H9 (cell line): ENCODE data around the gene SESTD1. TPM values are rescaled to one million over a fixed set of nuclear protein-coding genes. Genes with fewer than 3 reads are reported as not detected.

ENCODE experiments used
- DNase-seq: peaks from one replicate; pipeline ENCODE4 v3.0.0-alpha.2; 2017
- H2AFZ ChIP-seq: one replicate; pipeline ENCODE4 v1.6.1; 2013; ENCODE audit warnings: mild to moderate bottlenecking, low read length, control low read depth, moderate library complexity
- H2AK5ac ChIP-seq: 2 replicates; pipeline ENCODE4 v1.6.1; 2013; ENCODE audit warnings: low read length, control low read depth, mixed read lengths; ENCODE audit not compliant: insufficient read length
- H2BK120ac ChIP-seq: one replicate; pipeline ENCODE4 v1.6.1; 2013; ENCODE audit warnings: low read depth, mild to moderate bottlenecking, low read length, control low read depth, inconsistent platforms; ENCODE audit not compliant: poor library complexity, severe bottlenecking
- H2BK12ac ChIP-seq: 2 replicates; pipeline ENCODE4 v1.6.1; 2013; ENCODE audit warnings: low read length, control low read depth, mixed read lengths, low read depth; ENCODE audit not compliant: insufficient read length
- H2BK15ac ChIP-seq: 2 replicates; pipeline ENCODE4 v1.6.1; 2013; ENCODE audit warnings: low read depth, low read length, control low read depth
- H2BK20ac ChIP-seq: one replicate; pipeline ENCODE4 v1.6.1; 2013; ENCODE audit warnings: low read depth, mild to moderate bottlenecking, low read length, control low read depth, inconsistent platforms; ENCODE audit not compliant: poor library complexity, severe bottlenecking
- H2BK5ac ChIP-seq: 2 replicates; pipeline ENCODE4 v1.6.1; 2013; ENCODE audit warnings: low read length, control low read depth, mixed read lengths; ENCODE audit not compliant: insufficient read length
- H3K14ac ChIP-seq: 2 replicates; pipeline ENCODE4 v1.6.1; 2013; ENCODE audit warnings: low read length, control low read depth; ENCODE audit not compliant: insufficient read depth
- H3K18ac ChIP-seq: 2 replicates; pipeline ENCODE4 v1.6.1; 2013; ENCODE audit warnings: low read depth, mild to moderate bottlenecking, mixed read lengths, low read length, control low read depth; ENCODE audit not compliant: insufficient read length
- H3K23ac ChIP-seq: 2 replicates; pipeline ENCODE4 v1.6.1; 2013; ENCODE audit warnings: low read length, control low read depth, mixed read lengths, low read depth; ENCODE audit not compliant: insufficient read length
- H3K23me2 ChIP-seq: 2 replicates; pipeline ENCODE4 v1.6.1; 2013; ENCODE audit warnings: low read depth, mild to moderate bottlenecking, mixed read lengths, low read length, control low read depth; ENCODE audit not compliant: insufficient read length, poor library complexity, severe bottlenecking
- H3K27ac ChIP-seq: 2 replicates; pipeline ENCODE4 v1.5.1; 2013; ENCODE audit warnings: low read length, control low read depth, mixed read lengths, low read depth; ENCODE audit not compliant: insufficient read length
- H3K27me3 ChIP-seq: 2 replicates; pipeline ENCODE4 v1.6.1; 2013; ENCODE audit warnings: low read length, control low read depth, inconsistent platforms; ENCODE audit not compliant: insufficient read depth
- H3K4ac ChIP-seq: 2 replicates; pipeline ENCODE4 v1.6.1; 2013; ENCODE audit warnings: low read depth, mild to moderate bottlenecking, control low read depth, inconsistent platforms, low read length, moderate library complexity
- H3K4me1 ChIP-seq: 2 replicates; pipeline ENCODE4 v1.6.1; 2013; ENCODE audit warnings: low read length, control low read depth, inconsistent platforms; ENCODE audit not compliant: insufficient read depth
- H3K4me2 ChIP-seq: 2 replicates; pipeline ENCODE4 v1.6.1; 2013; ENCODE audit warnings: low read length, control low read depth, mixed read lengths; ENCODE audit not compliant: insufficient read length, insufficient read depth
- H3K56ac ChIP-seq: 2 replicates; pipeline ENCODE4 v1.6.1; 2013; ENCODE audit warnings: low read depth, mild to moderate bottlenecking, mixed read lengths, low read length, control low read depth; ENCODE audit not compliant: insufficient read length
- H3K79me1 ChIP-seq: 2 replicates; pipeline ENCODE4 v1.6.1; 2013; ENCODE audit warnings: low read depth, mild to moderate bottlenecking, moderate library complexity, low read length, control low read depth, inconsistent platforms; ENCODE audit not compliant: insufficient read depth, poor library complexity, severe bottlenecking
- H3K79me2 ChIP-seq: 2 replicates; pipeline ENCODE4 v1.6.1; 2013; ENCODE audit warnings: low read length, control low read depth, inconsistent platforms; ENCODE audit not compliant: insufficient read depth
- H3K9ac ChIP-seq: 2 replicates; pipeline ENCODE4 v1.6.1; 2013; ENCODE audit warnings: low read length, control low read depth, mixed read lengths; ENCODE audit not compliant: insufficient read length; ENCODE audit errors: extremely low read depth
- H3K9me3 ChIP-seq: one replicate; pipeline ENCODE4 v1.6.1; 2013; ENCODE audit warnings: low read depth, low read length, inconsistent platforms; ENCODE audit not compliant: control insufficient read depth
- H3T11ph ChIP-seq: one replicate; pipeline ENCODE4 v1.6.1; 2013; ENCODE audit warnings: mild to moderate bottlenecking, low read length, control low read depth, inconsistent platforms
- H4K20me1 ChIP-seq: one replicate; pipeline ENCODE4 v1.6.1; 2013; ENCODE audit not compliant: control insufficient read depth, insufficient read length, insufficient read depth
- H4K5ac ChIP-seq: 2 replicates; pipeline ENCODE4 v1.6.1; 2013; ENCODE audit warnings: low read depth, mild to moderate bottlenecking, mixed read lengths, low read length, control low read depth; ENCODE audit not compliant: insufficient read length
- H4K8ac ChIP-seq: replicated peaks from 2 replicates; pipeline ENCODE4 v1.6.1; 2013; ENCODE audit warnings: low read length, control low read depth, mixed read lengths, low read depth; ENCODE audit not compliant: insufficient read length
- H4K91ac ChIP-seq: 2 replicates; pipeline ENCODE4 v1.6.1; 2013; ENCODE audit warnings: low read depth, mild to moderate bottlenecking, moderate library complexity, mixed read lengths, low read length, control low read depth; ENCODE audit not compliant: insufficient read length
- H3K27ac Mint-ChIP-seq, 3 experiments: 2 replicates in 2 of 3; 3 replicates in 1 of 3; pipeline ENCODE4 v1.8.0; 2020 to 2021; ENCODE audit warnings: mixed read lengths in 3 of 3, mild to moderate bottlenecking in 1 of 3, moderate library complexity in 1 of 3
- H3K27me3 Mint-ChIP-seq: 2 replicates; pipeline ENCODE4 v1.8.0; 2021; ENCODE audit warnings: low read depth, mild to moderate bottlenecking, moderate library complexity, mixed read lengths
- H3K36me3 Mint-ChIP-seq, 3 experiments: 2 replicates in 2 of 3; 3 replicates in 1 of 3; pipeline ENCODE4 v1.8.0; 2020 to 2021; ENCODE audit warnings: low read depth in 3 of 3, mixed read lengths in 3 of 3; ENCODE audit not compliant: insufficient read depth in 1 of 3
- H3K4me1 Mint-ChIP-seq, 2 experiments: 2 replicates each; pipeline ENCODE4 v1.8.0; 2020; ENCODE audit warnings: mixed read lengths in 2 of 2
- H3K4me3 Mint-ChIP-seq, 2 experiments: 2 replicates in 1 of 2; 3 replicates in 1 of 2; pipeline ENCODE4 v1.8.0; 2020 to 2021; ENCODE audit warnings: mild to moderate bottlenecking in 2 of 2, mixed read lengths in 2 of 2, moderate library complexity in 1 of 2
- H3K9me3 Mint-ChIP-seq, 2 experiments: 2 replicates in 1 of 2; 3 replicates in 1 of 2; pipeline ENCODE4 v1.8.0; 2020; ENCODE audit warnings: mild to moderate bottlenecking in 2 of 2, mixed read lengths in 2 of 2, moderate library complexity in 1 of 2
- CTCF ChIP-seq: fragments of 200-600 bp; sonication (generic); conservative IDR thresholded peaks from 3 replicates; pipeline ENCODE4 v1.8.0; 2021; ENCODE audit warnings: antibody characterized with exemption, mild to moderate bottlenecking
- WGBS: extraction: QIAGEN DNeasy Blood & Tissue Kit; methylation state at CpG from one replicate; pipeline ENCODE4 v1.1.7; 2013; ENCODE audit warnings: missing lambda C conversion rate, low lambda C conversion rate, mixed read lengths; ENCODE audit not compliant: insufficient read length; ENCODE audit errors: extremely low coverage; 5-methylcytosine and 5-hydroxymethylcytosine counted together
- total RNA-seq: library from RNA; stranded (reverse); gene quantifications from 2 replicates; pipeline ENCODE4 v1.2.1, GENCODE V29; 2021

Gene SESTD1
- total RNA-seq, 1 experiment from 2014 or later = 44.4 TPM

GRCh38 chr2:179180242-179180641 is 84.4 kb downstream of the SESTD1 start:
- Histone ChIP-seq H4K91ac (no peak overlapping the region), H3K9me3 (no peaks in the 10 kb centered on the region), H2BK120ac (no peak overlapping the region), H3K27me3 (no peaks in the 10 kb centered on the region), H2BK5ac (no peak overlapping the region), H2AFZ (no peak overlapping the region), H3K14ac (no peak overlapping the region), H3T11ph (no peak overlapping the region), H3K23ac (no peak overlapping the region), H3K56ac (no peak overlapping the region), H3K27ac (peak overlapping the region; percentile 77), H2BK20ac (no peak overlapping the region), H4K5ac (no peak overlapping the region), H3K4ac (no peak overlapping the region), H3K9ac (no peak overlapping the region), H2BK12ac (no peak overlapping the region), H2AK5ac (no peak overlapping the region), H4K20me1 (no peaks in the 10 kb centered on the region), H3K4me1 (peaks cover 10% of the 10 kb centered on the region), H2BK15ac (no peak overlapping the region), H3K79me2 (no peaks in the 10 kb centered on the region), H3K23me2 (no peaks in the 10 kb centered on the region), H3K18ac (no peak overlapping the region), H3K4me2 (peak overlapping the region; percentile 25), H4K8ac (no peak overlapping the region), H3K79me1 (no peaks in the 10 kb centered on the region)
- Mint-ChIP-seq H3K36me3 (peaks cover 4 to 6% (median 4%) of the 10 kb centered on the region in 3 experiments; a peak in 6 of 7 replicates), H3K4me3 (peak overlapping the region in 1 of 2 experiments; percentile 1; a peak in 1 of 5 replicates), H3K27ac (peak overlapping the region; percentile 0 to 98 (median 89); a peak in 5 of 7 replicates), H3K4me1 (peaks cover 24 to 46% of the 10 kb centered on the region in 2 experiments), H3K9me3 (no peaks in the 10 kb centered on the region), H3K27me3 (no peaks in the 10 kb centered on the region)
- WGBS = no CpG with 5 or more reads among the region's 2 CpGs
- no peak for DNase-seq
- TF ChIP-seq CTCF = no peak
